Uterus (tissue), 4 donors: ENCODE data around the gene DNAJC5G. TPM values are rescaled to one million over a fixed set of nuclear protein-coding genes. Genes with fewer than 3 reads are reported as not detected.
"Not testable (repeated sequence)": the region's sequence is repeated elsewhere in the genome, so short reads cannot be mapped to it uniquely, and the experiment has no call there.

Source experiments
- DNase-seq, 2 donors: peaks; one replicate each; pipeline ENCODE4 v3.0.0-alpha.2; 2019 to 2020
- H3K27ac ChIP-seq, 2 donors: fragments of 200-600 bp; sonication (generic); 1 replicate in 1 of 2; 2 replicates in 1 of 2; pipeline ENCODE4 v1.5.1; 2016 to 2018
- H3K27me3 ChIP-seq, 2 donors: fragments of 200-600 bp; sonication (generic); one replicate each; pipeline ENCODE4 v1.5.1; 2018 to 2019; ENCODE audit warnings: control low read depth in 1 of 2
- H3K36me3 ChIP-seq, 2 donors: fragments of 200-600 bp; sonication (generic); one replicate each; pipeline ENCODE4 v1.5.1; 2019; ENCODE audit warnings: control low read depth in 1 of 2
- H3K4me1 ChIP-seq, 2 donors: fragments of 200-600 bp; sonication (generic); one replicate each; pipeline ENCODE4 v1.5.1; 2018 to 2019; ENCODE audit warnings: control low read depth in 1 of 2
- H3K4me3 ChIP-seq, 2 donors: fragments of 200-600 bp; sonication (generic); 1 replicate in 1 of 2; 2 replicates in 1 of 2; pipeline ENCODE4 v1.5.1; 2018 to 2019; ENCODE audit warnings: mild to moderate bottlenecking in 1 of 2
- H3K9me3 ChIP-seq, 2 donors: fragments of 200-600 bp; sonication (generic); one replicate each; pipeline ENCODE4 v1.5.1; 2019; ENCODE audit warnings: control low read depth in 1 of 2
- POLR2A ChIP-seq, 2 donors: fragments of 450-650 bp; IDR thresholded peaks; one replicate each; pipeline ENCODE4 v1.6.1; 2016; ENCODE audit warnings: antibody characterized with exemption in 2 of 2, mild to moderate bottlenecking in 1 of 2, moderate library complexity in 1 of 2
- intact Hi-C: fragments of 100-400 bp; cut with DNase I; formaldehyde crosslinking; loops from one replicate; pipeline ENCODE4 v1.15.1; 2023; ENCODE audit warnings: low total_unique reads
- total RNA-seq, 4 donors: library from RNA; depleted of rRNA in 3 of 4; stranded (reverse); fragments of >200 nt in 3 of 4; gene quantifications; one replicate each; pipeline versions ENCODE4 v1.1.0 to v1.2.4, GENCODE V29; 2014 to 2023
- TF ChIP-seq, protein P1 (sequence below), 4 experiments: fragments of 200-600 bp in 2 of 4; fragments of 450-650 bp in 2 of 4; sonication (generic) in 2 of 4; IDR thresholded peaks; one replicate each; pipeline ENCODE4 v1.5.1; 2016 to 2019; ENCODE audit warnings: antibody characterized with exemption in 4 of 4, mild to moderate bottlenecking in 2 of 4, moderate library complexity in 1 of 4
- donor health status: DM: yes; HTN: yes; CAD: no.

DNAJC5G gene
- total RNA-seq, 4 donors from 2014 or later, result 0.77 to 3.9 (median 1.5) TPM; not detected in 1

DNA sequence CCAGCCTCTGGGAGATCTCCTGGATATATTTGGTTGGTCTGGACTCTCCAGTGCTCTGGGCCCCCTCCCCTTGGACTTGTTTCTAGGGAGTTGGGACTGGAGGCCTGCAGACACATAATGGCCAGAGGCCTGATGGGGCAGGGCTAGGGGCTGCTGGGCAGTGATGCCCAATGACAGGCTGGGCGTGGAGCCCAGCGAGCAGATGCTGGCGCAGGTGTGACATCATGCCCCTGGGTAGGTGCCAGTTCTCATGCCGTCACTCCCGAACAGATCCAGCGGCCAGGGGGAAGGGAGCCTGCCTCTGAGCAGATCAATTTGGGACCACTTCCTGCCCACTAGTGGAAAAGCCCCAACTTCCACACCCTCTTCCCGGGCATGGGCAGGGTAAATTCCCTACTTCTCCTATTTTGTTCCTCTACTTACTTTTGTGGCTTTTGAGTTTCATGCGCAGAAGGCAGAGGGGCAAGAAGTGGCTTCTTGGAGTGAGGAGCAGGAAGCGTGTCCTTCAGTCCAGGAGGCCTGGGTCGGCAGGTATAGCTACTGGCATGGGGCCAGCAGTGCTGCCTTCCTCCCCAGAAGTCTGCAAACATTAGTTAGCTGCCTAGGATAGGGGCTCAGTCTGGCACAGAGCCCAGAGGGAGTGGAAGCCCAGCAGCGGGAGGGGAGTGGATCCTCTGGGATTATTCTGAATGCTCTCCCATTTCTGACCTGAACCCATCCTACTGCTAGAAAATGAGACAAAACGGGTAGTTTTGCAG lies 41.6 kb downstream of the DNAJC5G start:
- H3K4me1 ChIP-seq, result no peaks in the 10 kb centered on the region
- no peak overlapping the region for H3K4me3 ChIP-seq
- TF ChIP-seq POLR2A (IDR thresholded peaks at IDR 0.05), result no peak
- TF ChIP-seq, protein P1, sequence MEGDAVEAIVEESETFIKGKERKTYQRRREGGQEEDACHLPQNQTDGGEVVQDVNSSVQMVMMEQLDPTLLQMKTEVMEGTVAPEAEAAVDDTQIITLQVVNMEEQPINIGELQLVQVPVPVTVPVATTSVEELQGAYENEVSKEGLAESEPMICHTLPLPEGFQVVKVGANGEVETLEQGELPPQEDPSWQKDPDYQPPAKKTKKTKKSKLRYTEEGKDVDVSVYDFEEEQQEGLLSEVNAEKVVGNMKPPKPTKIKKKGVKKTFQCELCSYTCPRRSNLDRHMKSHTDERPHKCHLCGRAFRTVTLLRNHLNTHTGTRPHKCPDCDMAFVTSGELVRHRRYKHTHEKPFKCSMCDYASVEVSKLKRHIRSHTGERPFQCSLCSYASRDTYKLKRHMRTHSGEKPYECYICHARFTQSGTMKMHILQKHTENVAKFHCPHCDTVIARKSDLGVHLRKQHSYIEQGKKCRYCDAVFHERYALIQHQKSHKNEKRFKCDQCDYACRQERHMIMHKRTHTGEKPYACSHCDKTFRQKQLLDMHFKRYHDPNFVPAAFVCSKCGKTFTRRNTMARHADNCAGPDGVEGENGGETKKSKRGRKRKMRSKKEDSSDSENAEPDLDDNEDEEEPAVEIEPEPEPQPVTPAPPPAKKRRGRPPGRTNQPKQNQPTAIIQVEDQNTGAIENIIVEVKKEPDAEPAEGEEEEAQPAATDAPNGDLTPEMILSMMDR (IDR thresholded peaks at IDR 0.05), result no peak
- no peak for DNase-seq
- H3K27ac ChIP-seq, result no peak overlapping the region
- H3K27me3 ChIP-seq, result no peaks in the 10 kb centered on the region
- H3K36me3 ChIP-seq, result no peaks in the 10 kb centered on the region
- intact Hi-C loops, result no loop called here
- H3K9me3 ChIP-seq, result no peaks in the 10 kb centered on the region

DNA sequence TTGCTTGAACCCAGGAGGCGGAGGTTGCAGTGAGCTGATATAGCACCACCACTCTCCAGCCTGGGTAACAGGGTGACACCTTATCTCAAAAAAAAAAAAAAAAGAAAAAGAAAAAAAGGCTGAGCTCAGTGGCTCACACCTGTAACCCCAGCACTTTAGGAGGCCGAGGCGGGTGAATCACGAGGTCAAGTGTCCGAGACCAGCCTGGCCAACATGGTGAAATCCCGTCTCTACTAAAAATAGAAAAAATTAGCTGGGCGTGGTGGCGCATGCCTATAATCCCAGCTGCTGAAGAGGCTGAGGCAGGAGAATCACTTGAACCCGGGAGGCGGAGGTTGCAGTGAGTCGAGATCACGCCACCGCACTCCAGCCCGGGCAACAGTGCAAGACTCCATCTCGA lies 44.6 kb downstream of the DNAJC5G start:
- H3K9me3 ChIP-seq, H3K4me1 ChIP-seq, H3K27ac ChIP-seq, intact Hi-C loops, H3K36me3 ChIP-seq, DNase-seq, H3K27me3 ChIP-seq, H3K4me3 ChIP-seq: not testable (repeated sequence)

DNA sequence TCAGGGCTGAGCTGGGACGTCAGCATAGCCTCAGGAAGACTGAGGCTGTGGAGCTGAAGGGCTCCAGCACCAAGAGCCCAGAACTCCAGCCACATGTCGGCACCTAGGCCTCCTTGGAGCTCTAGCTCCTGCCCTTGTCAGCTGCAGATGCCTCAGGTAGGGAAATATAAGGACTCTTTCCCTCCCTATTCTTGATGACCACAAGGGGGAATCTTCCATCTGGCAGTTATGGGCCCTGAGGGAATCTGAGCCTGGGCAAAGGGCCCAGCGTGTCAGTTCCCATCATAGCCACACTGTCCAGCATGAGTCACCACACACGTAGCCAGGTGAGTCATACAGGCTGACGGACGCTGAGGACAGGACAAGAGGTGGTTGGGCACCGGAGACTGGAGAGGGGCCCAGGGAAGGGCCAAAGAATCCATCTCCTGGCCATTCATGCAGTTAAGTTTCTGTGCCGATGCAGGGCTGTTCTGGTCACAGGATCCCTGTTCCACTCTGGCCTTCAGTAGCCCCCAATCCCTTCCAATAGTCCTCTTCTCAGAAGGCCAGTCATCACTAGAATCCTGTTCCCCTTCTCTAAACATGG lies 45.8 kb downstream of the DNAJC5G start:
- H3K4me1 ChIP-seq, result peaks cover 0 to 7% of the 10 kb centered on the region in 2 donors
- TF ChIP-seq, protein P1 (IDR thresholded peaks at IDR 0.05), result peak in 3 of 4 experiments; percentile 12 to 25 (median 24)
- TF ChIP-seq POLR2A (IDR thresholded peaks at IDR 0.05), result no peak
- intact Hi-C loops, result no loop called here
- H3K4me3 ChIP-seq, result no peak overlapping the region
- H3K27ac ChIP-seq, result peak overlapping the region in 1 of 2 donors; percentile 38
- no peaks in the 10 kb centered on the region for H3K27me3 ChIP-seq
- DNase-seq, result peak; percentile 79 to 81
- H3K9me3 ChIP-seq, result no peaks in the 10 kb centered on the region
- H3K36me3 ChIP-seq, result no peaks in the 10 kb centered on the region

DNA sequence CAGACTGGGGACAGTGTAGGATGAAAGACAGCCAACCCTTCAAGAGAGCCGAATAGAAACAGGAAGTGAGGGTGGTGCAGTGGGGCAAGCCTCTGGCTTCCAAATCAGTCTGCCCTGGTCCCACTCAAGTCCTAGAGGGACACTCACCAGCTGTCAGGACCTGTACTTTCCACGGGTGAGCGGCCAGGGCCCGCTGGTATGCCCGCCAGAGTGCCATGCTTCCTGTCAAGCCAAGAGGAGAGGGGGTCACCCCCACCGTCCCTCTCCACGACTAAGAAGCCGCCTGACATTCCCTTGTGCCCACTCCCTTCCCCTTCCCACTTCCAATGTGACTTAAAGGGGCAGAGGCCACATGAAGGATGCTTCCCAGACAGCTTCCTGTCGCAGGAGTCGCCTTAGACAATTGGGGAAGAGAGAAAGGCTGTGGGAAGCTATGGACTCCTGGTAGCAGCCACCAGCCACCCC lies 47.1 kb downstream of the DNAJC5G start:
- no peak for DNase-seq
- Histone ChIP-seq H3K9me3 (no peaks in the 10 kb centered on the region), H3K4me1 (peaks cover 0 to 7% of the 10 kb centered on the region in 2 donors), H3K36me3 (no peaks in the 10 kb centered on the region), H3K4me3 (peak overlapping the region; percentile 74 to 86), H3K27ac (peak overlapping the region; percentile 92), H3K27me3 (no peaks in the 10 kb centered on the region)
- no peak for TF ChIP-seq POLR2A (IDR thresholded peaks at IDR 0.05)
- TF ChIP-seq, protein P1 (IDR thresholded peaks at IDR 0.05), result no peak
- intact Hi-C loops, result no loop called here

DNA sequence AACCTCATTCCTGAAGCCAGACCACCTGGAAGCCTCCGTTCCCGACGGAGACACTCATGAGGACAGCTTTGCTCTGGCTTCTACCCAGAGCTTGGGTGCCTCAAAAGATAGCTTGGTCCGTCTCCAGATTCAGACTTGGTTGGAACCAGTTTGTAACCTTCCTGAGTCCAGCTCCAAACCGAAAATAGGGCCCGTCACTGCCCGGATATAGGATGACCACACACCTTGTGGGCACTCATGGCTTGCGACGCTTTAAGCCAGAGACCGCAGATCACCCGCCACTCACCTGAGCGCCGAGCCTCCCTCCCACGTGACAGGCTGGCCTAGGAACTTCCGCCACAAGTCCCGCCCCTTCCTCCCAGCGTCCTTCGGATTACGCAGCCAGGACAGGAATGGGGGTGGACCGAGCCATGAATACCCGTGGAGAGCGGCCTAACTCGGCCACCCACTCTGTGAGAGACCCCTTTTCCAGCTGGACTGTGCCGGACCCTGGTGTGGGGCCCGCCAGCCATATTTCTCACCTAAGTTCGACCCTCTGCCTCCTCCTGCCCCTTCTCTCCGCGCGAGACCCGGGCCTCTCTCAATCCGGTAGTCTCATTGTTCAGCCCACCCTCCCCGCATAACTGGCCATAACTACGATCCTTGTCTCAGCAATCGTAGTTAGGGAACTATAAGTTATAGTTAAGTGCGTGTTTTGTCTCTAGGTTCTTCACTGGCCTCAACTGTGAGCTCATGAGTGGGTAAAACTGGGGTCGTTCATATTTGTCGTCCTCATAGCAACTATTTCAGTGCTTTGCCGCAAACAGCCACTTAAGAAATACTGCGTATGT lies 47.7 kb downstream of the DNAJC5G start, which contains the start of gene MPV17:
MPV17 (minus strand) TSS at position 332 of the 830 bp plus-strand sequence. CDS start 580 bp downstream, outside the sequence.
- H3K4me1 ChIP-seq, result peaks cover 0 to 7% of the 10 kb centered on the region in 2 donors
- H3K4me3 ChIP-seq, result peak within 1 kb of the TSS; percentile 74 to 86
- H3K36me3 ChIP-seq, result no peaks in the 10 kb centered on the region
- peak; percentile 91 to 92 for DNase-seq
- no peaks in the 10 kb centered on the region for H3K9me3 ChIP-seq
- intact Hi-C loops, result no loop called here
- peak within 1 kb of the TSS; percentile 92 for H3K27ac ChIP-seq
- TF ChIP-seq, protein P1 (IDR thresholded peaks at IDR 0.05), result peak in 1 of 4 experiments; percentile 24
- peak; percentile 72 to 89 for TF ChIP-seq POLR2A (IDR thresholded peaks at IDR 0.05)
- H3K27me3 ChIP-seq, result no peaks in the 10 kb centered on the region
